ENCODE measurements around the gene ACOD1.

The ACOD1 gene

GRCh38 chr13:76991432-76991795 lies 43.1 kb downstream of the ACOD1 start:
- H3K9me3 ChIP-seq (ENCODE audit: control insufficient read depth, insufficient read depth, low read length) = no peaks in the 10 kb centered on the region
- peak overlapping the region; percentile 91 for H3K4me2 ChIP-seq (ENCODE audit: low read length)
- no peaks in the 10 kb centered on the region for H3F3A ChIP-seq (ENCODE audit: control insufficient read depth, insufficient read depth)
- H3K9me2 ChIP-seq (replicated peaks; ENCODE audit: control insufficient read depth, low read length) = no peaks in the 10 kb centered on the region
- H3K4me1 ChIP-seq (ENCODE audit: control insufficient read depth, low read length) = peaks cover 23% of the 10 kb centered on the region
- H4K20me1 ChIP-seq (ENCODE audit: control insufficient read depth, insufficient read depth, low read depth, low read length) = no peaks in the 10 kb centered on the region
- peak overlapping the region; percentile 84 for H3K4me3 ChIP-seq (ENCODE audit: low read length)
- peaks cover 10% of the 10 kb centered on the region for H3K36me3 ChIP-seq (ENCODE audit: control insufficient read depth, low read length)
- H3K79me2 ChIP-seq (ENCODE audit: control insufficient read depth, low read length) = peaks cover 20% of the 10 kb centered on the region
- no peaks in the 10 kb centered on the region for H3K27me3 ChIP-seq (ENCODE audit: control insufficient read depth, low read length)
- H3K27ac ChIP-seq (ENCODE audit: low read depth, low read length) = no peak overlapping the region
- no peak for TF ChIP-seq CTCF (IDR thresholded peaks at IDR 0.05; ENCODE audit: low read depth, low read length, poor library complexity, severe bottlenecking)
- no peak for TF ChIP-seq EZH2phosphoT487 (IDR thresholded peaks at IDR 0.05; ENCODE audit: borderline replicate concordance, low read length)

DNA sequence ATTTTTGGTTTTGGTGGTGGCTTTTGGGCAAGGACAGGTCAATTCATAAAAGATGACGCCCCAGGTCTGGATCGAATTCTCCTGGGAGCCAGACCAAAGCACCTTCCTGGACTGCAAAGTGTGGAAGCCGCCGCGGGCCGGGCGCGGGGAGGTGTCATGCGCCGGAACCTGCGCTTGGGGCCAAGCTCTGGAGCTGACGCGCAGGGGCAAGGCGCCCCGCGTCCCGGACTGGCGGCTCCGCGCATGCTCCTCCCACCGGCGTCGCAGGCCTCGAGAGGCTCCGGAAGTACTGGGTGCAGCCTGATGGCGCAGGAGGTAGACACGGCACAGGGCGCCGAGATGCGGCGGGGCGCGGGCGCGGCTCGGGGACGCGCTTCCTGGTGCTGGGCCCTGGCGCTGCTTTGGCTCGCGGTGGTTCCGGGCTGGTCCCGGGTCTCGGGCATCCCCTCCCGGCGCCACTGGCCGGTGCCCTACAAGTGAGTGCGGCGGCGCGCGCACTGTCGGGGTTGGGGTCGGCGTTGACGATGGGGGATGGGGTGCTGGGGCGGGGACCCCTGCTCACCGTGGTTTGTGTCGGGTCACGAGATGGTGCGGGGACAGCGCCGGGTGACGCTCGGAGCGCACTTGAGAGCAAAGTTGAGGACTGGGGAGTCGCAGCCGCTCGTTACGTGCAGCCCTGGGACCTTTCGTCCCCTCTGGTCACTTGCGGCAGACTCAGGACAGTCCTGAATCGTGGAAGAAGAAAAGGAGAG lies 43.7 kb downstream of the ACOD1 start, which contains the start of gene CLN5:
TSS of gene CLN5 (plus strand) at position 286 of the 752 bp plus-strand sequence. CDS start at position 304, 18 bp downstream.
- Histone ChIP-seq H3K36me3 (ENCODE audit: control insufficient read depth, low read length) (peaks cover 12% of the 10 kb centered on the region), H3K9me3 (ENCODE audit: control insufficient read depth, insufficient read depth, low read length) (no peaks in the 10 kb centered on the region), H3K9me2 (replicated peaks; ENCODE audit: control insufficient read depth, low read length) (no peaks in the 10 kb centered on the region), H3K27ac (ENCODE audit: low read depth, low read length) (peak within 1 kb of the TSS; percentile 38), H3K79me2 (ENCODE audit: control insufficient read depth, low read length) (peaks cover 20% of the 10 kb centered on the region), H3F3A (ENCODE audit: control insufficient read depth, insufficient read depth) (no peaks in the 10 kb centered on the region), H3K4me2 (ENCODE audit: low read length) (peak within 1 kb of the TSS; percentile 91), H3K4me3 (ENCODE audit: low read length) (peak within 1 kb of the TSS; percentile 84), H4K20me1 (ENCODE audit: control insufficient read depth, insufficient read depth, low read depth, low read length) (no peaks in the 10 kb centered on the region), H3K4me1 (ENCODE audit: control insufficient read depth, low read length) (peaks cover 23% of the 10 kb centered on the region), H3K27me3 (ENCODE audit: control insufficient read depth, low read length) (no peaks in the 10 kb centered on the region)
- TF ChIP-seq CTCF (IDR thresholded peaks at IDR 0.05; ENCODE audit: low read depth, low read length, poor library complexity, severe bottlenecking) (no peak), EZH2phosphoT487 (IDR thresholded peaks at IDR 0.05; ENCODE audit: borderline replicate concordance, low read length) (no peak)

DNA sequence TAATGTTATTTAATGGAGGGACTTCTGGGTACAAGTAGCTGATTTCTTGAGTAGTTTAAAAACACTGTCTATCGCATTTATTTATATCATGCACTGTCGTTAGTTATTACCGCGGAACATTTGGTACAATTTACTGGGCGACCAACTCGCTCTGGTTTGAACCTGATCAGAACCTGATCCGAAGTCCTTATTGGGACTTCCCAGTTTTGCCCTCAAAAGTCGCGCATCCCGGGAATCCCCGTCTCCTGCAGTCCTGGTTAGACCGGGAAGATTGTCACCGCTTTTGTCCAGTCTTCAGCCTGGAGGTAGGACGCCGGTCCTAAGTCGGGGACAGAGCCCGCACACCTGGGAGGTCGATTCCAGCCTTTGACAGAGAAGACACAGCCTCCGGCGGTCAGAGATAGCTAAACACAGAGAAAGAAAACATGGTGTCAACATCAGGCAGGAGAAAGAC lies 44.3 kb downstream of the ACOD1 start:
- no peaks in the 10 kb centered on the region for H3K9me2 ChIP-seq (replicated peaks; ENCODE audit: control insufficient read depth, low read length)
- TF ChIP-seq CTCF (IDR thresholded peaks at IDR 0.05; ENCODE audit: low read depth, low read length, poor library complexity, severe bottlenecking) (no peak), EZH2phosphoT487 (IDR thresholded peaks at IDR 0.05; ENCODE audit: borderline replicate concordance, low read length) (no peak)
- peaks cover 20% of the 10 kb centered on the region for H3K79me2 ChIP-seq (ENCODE audit: control insufficient read depth, low read length)
- H3F3A ChIP-seq (ENCODE audit: control insufficient read depth, insufficient read depth) = no peaks in the 10 kb centered on the region
- H3K27me3 ChIP-seq (ENCODE audit: control insufficient read depth, low read length) = no peaks in the 10 kb centered on the region
- H3K27ac ChIP-seq (ENCODE audit: low read depth, low read length) = peak overlapping the region; percentile 38; the same call in 1 of the 2 replicates
- H3K4me3 ChIP-seq (ENCODE audit: low read length) = peak overlapping the region; percentile 84
- H3K4me2 ChIP-seq (ENCODE audit: low read length) = peak overlapping the region; percentile 91
- peaks cover 23% of the 10 kb centered on the region for H3K4me1 ChIP-seq (ENCODE audit: control insufficient read depth, low read length)
- H3K9me3 ChIP-seq (ENCODE audit: control insufficient read depth, insufficient read depth, low read length) = no peaks in the 10 kb centered on the region
- peaks cover 12% of the 10 kb centered on the region for H3K36me3 ChIP-seq (ENCODE audit: control insufficient read depth, low read length)
- no peaks in the 10 kb centered on the region for H4K20me1 ChIP-seq (ENCODE audit: control insufficient read depth, insufficient read depth, low read depth, low read length)
